OCI-M1 (cell line): ENCODE results near the gene MCAM.

Experiments used
- DNase-seq: peaks from one replicate; lab custom pipeline; 2025; lab: John Stamatoyannopoulos, UW

The MCAM gene

GRCh38 chr11:119262668-119263351 is 54.1 kb downstream of the MCAM start:
- peak; percentile 34 for DNase-seq

GRCh38 chr11:119258983-119259382 is 57.9 kb downstream of the MCAM start:
- DNase-seq, result peak; percentile 50
